Hindlimb muscle (tissue), 1 donor: ENCODE data around the gene ZCCHC17. TPM values are rescaled to one million over a fixed set of nuclear protein-coding genes. Genes with fewer than 3 reads are reported as not detected.
A peak's percentile ranks its signal among the peaks of the same experiment; 100 is the strongest.

Experiments
- DNase-seq: peaks from one replicate; pipeline ENCODE4 v3.0.0-alpha.2; 2013
- polyA plus RNA-seq: library from polyadenylated mRNA; unstranded; fragments of 120-200 nt; gene quantifications from one replicate; pipeline ENCODE4 v1.2.1, GENCODE V29; 2013; ENCODE audit not compliant: insufficient read length

Gene ZCCHC17
- polyA plus RNA-seq, 1 donor, result 24.2 TPM

DNA sequence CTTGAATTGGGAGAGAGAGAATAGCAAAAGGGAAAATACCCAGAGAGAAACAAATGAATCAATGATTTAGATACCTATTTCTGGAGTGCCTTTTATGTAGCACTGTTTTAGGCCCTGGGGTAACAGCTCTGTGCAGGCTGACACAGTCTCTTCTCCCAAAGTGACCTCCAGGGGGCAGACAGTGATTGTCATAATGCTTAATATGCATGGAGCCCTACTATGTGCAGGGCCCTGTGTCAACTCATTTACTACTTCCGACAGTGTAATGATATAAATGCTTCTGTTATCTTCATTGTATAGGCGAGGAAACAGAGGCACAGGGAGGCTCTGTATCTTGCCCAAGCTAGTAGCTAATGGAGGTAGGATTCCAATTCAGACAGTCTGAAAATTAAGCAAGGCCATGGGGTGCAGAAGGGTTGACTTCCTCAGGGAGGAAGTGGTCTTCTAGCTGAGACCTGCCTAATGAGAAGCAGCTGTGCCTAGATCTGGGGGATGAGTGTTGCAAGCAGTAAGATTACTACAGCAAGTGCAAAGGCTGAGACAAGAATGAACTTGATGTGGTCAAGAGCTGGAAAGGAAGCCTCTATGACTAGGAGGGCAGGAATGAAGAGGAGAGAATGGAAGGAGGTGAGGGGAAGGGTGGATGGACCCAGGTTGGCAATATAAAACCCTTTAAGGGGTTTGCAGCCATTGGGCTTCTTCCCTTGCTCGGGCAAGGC is 100.0 kb downstream of the ZCCHC17 start:
- no peak for DNase-seq

DNA sequence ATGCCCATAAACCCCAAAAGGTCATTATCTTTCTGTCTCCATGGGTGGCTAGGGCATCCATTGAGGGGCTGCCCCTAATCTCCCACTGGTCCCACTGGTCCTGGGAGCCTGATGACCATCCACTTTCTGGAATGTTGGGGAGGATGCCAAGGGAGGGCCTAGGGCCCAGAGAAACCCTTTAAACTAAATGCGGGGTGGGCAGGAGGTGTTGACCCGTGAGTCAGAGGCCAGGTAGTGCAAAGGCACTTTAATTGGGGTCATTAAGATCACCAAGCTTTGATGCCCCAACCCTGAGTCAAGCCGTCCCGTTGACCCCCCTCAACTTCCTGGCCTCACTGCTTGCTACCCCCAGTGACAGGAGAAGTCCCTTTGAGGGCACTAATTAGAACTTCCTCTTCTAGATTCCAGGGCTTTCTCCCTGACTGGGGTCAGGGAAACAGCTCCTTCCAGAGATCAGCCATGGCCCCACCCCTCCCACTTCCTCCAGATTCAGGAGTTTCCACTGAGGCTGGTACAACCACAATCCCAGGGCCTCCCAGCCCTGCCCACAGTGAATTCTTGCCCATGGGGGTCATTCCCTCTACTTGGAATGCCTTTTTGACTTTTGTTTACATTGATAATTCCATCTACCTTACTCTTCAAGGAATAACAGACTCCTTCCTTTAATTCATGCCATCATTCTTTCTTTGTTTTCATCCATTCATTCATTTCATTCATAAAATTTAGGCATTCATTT is 100.7 kb downstream of the ZCCHC17 start:
- no peak for DNase-seq

DNA sequence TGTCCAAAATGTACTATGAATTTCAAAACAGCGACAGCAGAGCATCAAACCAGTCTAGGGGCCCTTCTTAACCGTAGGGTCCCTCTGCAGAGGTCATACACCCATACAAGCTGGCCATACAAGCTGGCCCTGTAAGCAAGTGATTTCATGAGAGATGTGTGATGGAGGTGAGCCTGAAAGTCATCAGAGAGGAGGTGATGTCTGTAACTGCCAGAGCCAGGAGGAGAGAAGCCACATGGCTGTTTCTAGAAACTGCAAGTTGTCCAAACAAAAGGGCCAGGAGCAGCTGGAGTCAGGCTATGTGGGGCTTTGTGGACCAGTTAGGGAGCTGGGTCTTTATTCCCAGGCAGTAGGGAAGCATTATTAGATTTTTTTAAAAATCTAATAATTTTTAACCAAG is 101.4 kb downstream of the ZCCHC17 start:
- DNase-seq, result no peak

DNA sequence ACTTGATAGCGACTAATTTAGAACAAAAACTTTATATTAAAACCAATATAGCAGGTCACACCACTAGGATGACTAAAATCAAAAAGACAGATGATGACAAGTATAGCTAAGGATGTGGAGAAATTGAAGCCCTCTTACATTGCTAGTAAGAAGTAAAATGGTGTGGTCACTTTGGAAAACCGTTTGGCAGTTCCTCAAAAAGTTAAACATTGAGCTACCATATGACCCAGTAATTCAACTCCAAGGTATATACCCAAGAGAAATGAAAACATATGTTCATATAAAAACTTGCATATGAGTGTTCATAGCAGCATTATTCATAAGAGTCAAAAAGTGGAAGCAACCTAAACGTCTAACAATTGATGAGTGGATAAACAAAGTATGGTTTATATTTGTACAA is 103.1 kb downstream of the ZCCHC17 start:
- DNase-seq, result no peak

- DNase-seq, result no peak
These were observed 103.6 kb downstream of the ZCCHC17 start for GRCh38 chr1:31400393-31400792.

DNA sequence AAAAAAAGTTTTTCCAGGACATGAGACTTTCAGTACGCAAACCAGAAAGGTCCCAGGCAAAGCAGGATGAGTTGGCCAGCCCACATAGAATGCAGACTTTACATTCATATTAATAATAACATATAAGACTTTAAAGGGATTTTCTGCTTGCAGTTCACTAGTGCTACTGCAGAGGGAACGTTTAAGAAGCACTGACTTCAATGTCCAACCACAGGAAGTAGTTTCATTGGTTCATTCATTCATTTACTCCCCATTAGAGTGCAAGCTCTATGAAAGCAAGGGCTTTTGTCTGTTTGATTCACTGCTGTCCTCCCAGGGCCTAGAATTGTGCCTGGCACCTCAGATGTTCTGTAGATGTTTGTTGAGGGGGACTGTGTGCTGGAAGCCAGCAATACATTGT is 104.4 kb downstream of the ZCCHC17 start:
- DNase-seq, result no peak

GRCh38 chr1:31405578-31406245 is 108.9 kb downstream of the ZCCHC17 start:
- DNase-seq, result peak; percentile 46

GRCh38 chr1:31407029-31407626 is 110.3 kb downstream of the ZCCHC17 start:
- DNase-seq, result no peak

- no peak for DNase-seq
These were observed 112.0 kb downstream of the ZCCHC17 start for GRCh38 chr1:31408788-31409318.

- DNase-seq, result no peak
These were observed 113.4 kb downstream of the ZCCHC17 start for GRCh38 chr1:31409946-31410858.

DNA sequence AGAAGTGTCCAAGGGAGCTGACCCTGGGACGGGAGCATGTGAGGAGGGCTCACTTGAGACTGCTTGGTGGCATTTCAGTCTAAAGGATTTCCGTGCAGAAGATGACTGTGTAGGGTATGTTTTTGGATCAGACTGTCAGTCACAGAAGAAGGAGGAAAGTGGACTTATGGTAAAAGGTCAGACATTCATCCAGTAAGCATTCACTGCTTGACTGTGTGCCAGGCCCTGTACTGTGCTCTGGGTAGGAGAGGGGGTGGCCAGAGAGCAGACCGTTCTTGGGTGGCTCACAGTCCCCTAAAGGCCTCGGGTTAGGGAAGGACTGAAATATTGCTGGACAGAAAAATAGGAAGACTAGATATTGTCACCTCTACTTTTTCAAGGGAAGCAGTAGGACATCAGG is 114.0 kb downstream of the ZCCHC17 start:
- DNase-seq, result no peak

DNA sequence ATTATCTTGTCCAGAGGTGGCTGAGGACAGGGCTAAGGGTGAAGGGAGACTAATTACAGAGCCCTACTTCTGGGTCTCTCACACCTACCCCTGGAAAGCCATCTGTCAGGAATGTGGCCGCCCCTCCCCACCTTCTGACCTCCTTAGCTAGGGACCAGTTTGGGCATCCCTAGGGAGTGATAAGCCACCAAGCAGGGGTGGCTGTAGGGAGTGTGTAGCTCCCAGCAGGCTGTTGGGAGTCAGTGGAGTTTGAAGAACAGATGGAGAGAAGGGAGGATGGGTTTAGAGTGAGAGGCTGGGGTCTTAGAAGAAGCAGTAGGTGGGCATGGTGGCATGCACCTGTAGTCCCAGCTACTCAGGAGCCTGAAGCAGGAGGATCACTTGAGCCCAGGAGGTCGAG is 115.4 kb downstream of the ZCCHC17 start:
- no peak for DNase-seq

DNA sequence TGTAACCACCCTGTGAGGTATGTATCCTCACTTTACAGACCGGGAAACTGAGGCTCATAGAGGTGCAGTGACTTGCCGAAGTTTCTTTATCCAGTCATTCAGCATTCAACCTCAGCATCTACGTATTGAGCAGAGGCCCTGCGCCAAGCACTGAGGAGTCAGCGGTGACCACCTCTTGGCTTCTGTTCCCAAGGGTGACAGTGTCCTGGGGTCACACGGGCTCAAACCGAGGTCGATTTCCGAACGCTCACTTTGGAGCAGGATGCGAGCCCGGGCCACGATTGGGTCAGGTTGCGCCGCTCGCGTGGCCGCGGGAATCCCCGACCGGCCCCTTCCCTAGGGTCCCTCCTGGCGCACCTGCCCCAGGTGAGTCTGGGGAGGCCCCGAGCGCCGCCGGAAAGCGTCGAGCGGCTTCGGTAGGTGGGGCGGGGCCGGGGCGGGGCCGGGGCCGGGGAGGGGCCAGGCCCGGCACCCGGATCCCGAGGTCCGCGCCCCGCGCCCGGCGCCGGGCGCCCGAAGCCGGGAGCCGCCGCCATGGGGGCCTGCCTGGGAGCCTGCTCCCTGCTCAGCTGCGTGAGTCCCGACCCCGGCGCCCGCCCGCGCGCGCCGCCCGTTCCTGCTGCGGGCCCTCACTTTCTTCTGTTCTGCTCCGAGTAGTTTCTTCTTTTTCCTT is 116.0 kb downstream of the ZCCHC17 start, which contains the start of gene SERINC2:
SERINC2 (plus strand) TSS at position 482 of the 673 bp plus-strand sequence; CDS start at position 535, 53 bp downstream.
- peak; percentile 26 for DNase-seq

GRCh38 chr1:31413405-31414001 is 116.7 kb downstream of the ZCCHC17 start:
- DNase-seq, result peak; percentile 57

Other genes starting within 250 kb of the ZCCHC17 start
- gene PUM1, start 231.3 kb upstream of the ZCCHC17 start, polyA plus RNA-seq, result 60.9 TPM
- 1.8 TPM for gene NKAIN1, start 57.1 kb upstream of the ZCCHC17 start, polyA plus RNA-seq
- 37.0 TPM for gene SNRNP40, start 244 bp upstream of the ZCCHC17 start, polyA plus RNA-seq
- 134 TPM for gene FABP3, start 76.0 kb downstream of the ZCCHC17 start, polyA plus RNA-seq
- 45.1 TPM for gene SERINC2, start 116.2 kb downstream of the ZCCHC17 start, polyA plus RNA-seq